ENCODE results near the gene CLK3. TPM values are rescaled to one million over a fixed set of nuclear protein-coding genes. Genes with fewer than 3 reads are reported as not detected.

CLK3 gene
- total and polyA plus RNA-seq, 10 of the 15 experiments (the other 5 are each of a cell fraction or from before 2014, with no cell fraction given), result 3.3 to 169 (median 66.2) TPM

Other genes with a start within 250 kb of the CLK3 start
Only the 7 nearest of the 11 such genes appear.
- gene SEMA7A, start 181.9 kb upstream of the CLK3 start, total RNA-seq (2014; rRNA removed), result 56.3 and 58.3 TPM in 2 replicates
- gene SEMA7A, start 181.9 kb upstream of the CLK3 start, total RNA-seq (2014; rRNA removed; fragmentation: Illumina TruSeq; extraction: Trizol), result 48.7 and 52.9 TPM in 2 replicates
- gene SEMA7A, start 181.9 kb upstream of the CLK3 start, total RNA-seq (2021), result 112 and 114 TPM in 2 replicates
- 37.6 and 65.2 TPM in 2 replicates for gene SEMA7A, start 181.9 kb upstream of the CLK3 start, polyA plus RNA-seq (2011; rRNA removed)
- gene SEMA7A, start 181.9 kb upstream of the CLK3 start, polyA plus RNA-seq (2014; fragmentation: Illumina TruSeq; extraction: Trizol), result 47.9 and 70.5 TPM in 2 replicates
- gene SEMA7A, start 181.9 kb upstream of the CLK3 start, polyA plus RNA-seq (2014; fragmentation: Nextera tagmentation; extraction: Ambion mirVana), result 1 to 10 TPM in 1 of 2 experiments, under 1 TPM in 1; 0.08 to 1.1 TPM
- 99.1 and 99.2 TPM in 2 replicates for gene SEMA7A, start 181.9 kb upstream of the CLK3 start, polyA plus RNA-seq (2014; rRNA removed)
- gene SEMA7A, start 181.9 kb upstream of the CLK3 start, polyA plus RNA-seq (2016; fragmentation: Nextera tagmentation; extraction: Ambion mirVana), result 10 to 100 TPM; 13.3 to 15.6 TPM
- gene UBL7, start 154.7 kb upstream of the CLK3 start, total RNA-seq (2014; rRNA removed), result 106 and 107 TPM in 2 replicates
- 44.3 and 46.6 TPM in 2 replicates for gene UBL7, start 154.7 kb upstream of the CLK3 start, total RNA-seq (2014; rRNA removed; fragmentation: Illumina TruSeq; extraction: Trizol)
- 81.3 and 84.8 TPM in 2 replicates for gene UBL7, start 154.7 kb upstream of the CLK3 start, total RNA-seq (2021)
- gene UBL7, start 154.7 kb upstream of the CLK3 start, polyA plus RNA-seq (2011; rRNA removed), result 72.6 and 89.7 TPM in 2 replicates
- 61.3 and 90.5 TPM in 2 replicates for gene UBL7, start 154.7 kb upstream of the CLK3 start, polyA plus RNA-seq (2014; fragmentation: Illumina TruSeq; extraction: Trizol)
- 10 to 100 TPM; 25.9 to 59.1 TPM for gene UBL7, start 154.7 kb upstream of the CLK3 start, polyA plus RNA-seq (2014; fragmentation: Nextera tagmentation; extraction: Ambion mirVana)
- 117 and 135 TPM in 2 replicates for gene UBL7, start 154.7 kb upstream of the CLK3 start, polyA plus RNA-seq (2014; rRNA removed)
- 100 to 1,000 TPM; 123 to 145 TPM for gene UBL7, start 154.7 kb upstream of the CLK3 start, polyA plus RNA-seq (2016; fragmentation: Nextera tagmentation; extraction: Ambion mirVana)
- 16.0 and 18.6 TPM in 2 replicates for gene ARID3B, start 74.6 kb upstream of the CLK3 start, total RNA-seq (2014; rRNA removed)
- gene ARID3B, start 74.6 kb upstream of the CLK3 start, total RNA-seq (2014; rRNA removed; fragmentation: Illumina TruSeq; extraction: Trizol), result 14.6 and 15.0 TPM in 2 replicates
- gene ARID3B, start 74.6 kb upstream of the CLK3 start, total RNA-seq (2021), result 29.3 and 32.8 TPM in 2 replicates
- 13.5 and 25.2 TPM in 2 replicates for gene ARID3B, start 74.6 kb upstream of the CLK3 start, polyA plus RNA-seq (2011; rRNA removed)
- 20.1 and 22.7 TPM in 2 replicates for gene ARID3B, start 74.6 kb upstream of the CLK3 start, polyA plus RNA-seq (2014; fragmentation: Illumina TruSeq; extraction: Trizol)
- 1 to 10 TPM; 1.1 to 1.8 TPM for gene ARID3B, start 74.6 kb upstream of the CLK3 start, polyA plus RNA-seq (2014; fragmentation: Nextera tagmentation; extraction: Ambion mirVana)
- 33.4 and 38.7 TPM in 2 replicates for gene ARID3B, start 74.6 kb upstream of the CLK3 start, polyA plus RNA-seq (2014; rRNA removed)
- gene ARID3B, start 74.6 kb upstream of the CLK3 start, polyA plus RNA-seq (2016; fragmentation: Nextera tagmentation; extraction: Ambion mirVana), result 10 to 100 TPM; 33.0 to 33.4 TPM
- 15.4 and 16.3 TPM in 2 replicates for gene EDC3, start 80.2 kb downstream of the CLK3 start, total RNA-seq (2014; rRNA removed)
- gene EDC3, start 80.2 kb downstream of the CLK3 start, total RNA-seq (2014; rRNA removed; fragmentation: Illumina TruSeq; extraction: Trizol), result 11.7 and 11.8 TPM in 2 replicates
- gene EDC3, start 80.2 kb downstream of the CLK3 start, total RNA-seq (2021), result 43.6 and 48.4 TPM in 2 replicates
- gene EDC3, start 80.2 kb downstream of the CLK3 start, polyA plus RNA-seq (2011; rRNA removed), result 32.6 and 46.9 TPM in 2 replicates
- 43.1 and 45.8 TPM in 2 replicates for gene EDC3, start 80.2 kb downstream of the CLK3 start, polyA plus RNA-seq (2014; fragmentation: Illumina TruSeq; extraction: Trizol)
- gene EDC3, start 80.2 kb downstream of the CLK3 start, polyA plus RNA-seq (2014; fragmentation: Nextera tagmentation; extraction: Ambion mirVana), result 10 to 100 TPM; 16.0 to 18.5 TPM
- 33.6 and 34.2 TPM in 2 replicates for gene EDC3, start 80.2 kb downstream of the CLK3 start, polyA plus RNA-seq (2014; rRNA removed)
- gene EDC3, start 80.2 kb downstream of the CLK3 start, polyA plus RNA-seq (2016; fragmentation: Nextera tagmentation; extraction: Ambion mirVana), result 10 to 100 TPM; 36.5 to 39.6 TPM
- 0.28 TPM in 1 of 2 replicates, not detected in the other for gene CYP1A1, start 109.7 kb downstream of the CLK3 start, total RNA-seq (2014; rRNA removed)
- 0.09 TPM in 1 of 2 replicates, not detected in the other for gene CYP1A1, start 109.7 kb downstream of the CLK3 start, total RNA-seq (2014; rRNA removed; fragmentation: Illumina TruSeq; extraction: Trizol)
- not detected in 2 replicates for gene CYP1A1, start 109.7 kb downstream of the CLK3 start, total RNA-seq (2021)
- 0.05 and 0.29 TPM in 2 replicates for gene CYP1A1, start 109.7 kb downstream of the CLK3 start, polyA plus RNA-seq (2011; rRNA removed)
- 0.04 TPM in 1 of 2 replicates, not detected in the other for gene CYP1A1, start 109.7 kb downstream of the CLK3 start, polyA plus RNA-seq (2014; fragmentation: Illumina TruSeq; extraction: Trizol)
- gene CYP1A1, start 109.7 kb downstream of the CLK3 start, polyA plus RNA-seq (2014; fragmentation: Nextera tagmentation; extraction: Ambion mirVana), result not detected
- gene CYP1A1, start 109.7 kb downstream of the CLK3 start, polyA plus RNA-seq (2014; rRNA removed), result 0.04 and 0.22 TPM in 2 replicates
- gene CYP1A1, start 109.7 kb downstream of the CLK3 start, polyA plus RNA-seq (2016; fragmentation: Nextera tagmentation; extraction: Ambion mirVana), result under 1 TPM in 1 of 2 experiments, not detected in 1; 0.71 TPM
- gene CYP1A2, start 133.0 kb downstream of the CLK3 start, total RNA-seq (2014; rRNA removed), result not detected in 2 replicates
- not detected in 2 replicates for gene CYP1A2, start 133.0 kb downstream of the CLK3 start, total RNA-seq (2014; rRNA removed; fragmentation: Illumina TruSeq; extraction: Trizol)
- not detected in 2 replicates for gene CYP1A2, start 133.0 kb downstream of the CLK3 start, total RNA-seq (2021)
- 0.03 TPM in 1 of 2 replicates, not detected in the other for gene CYP1A2, start 133.0 kb downstream of the CLK3 start, polyA plus RNA-seq (2011; rRNA removed)
- gene CYP1A2, start 133.0 kb downstream of the CLK3 start, polyA plus RNA-seq (2014; fragmentation: Illumina TruSeq; extraction: Trizol), result not detected in 2 replicates
- not detected for gene CYP1A2, start 133.0 kb downstream of the CLK3 start, polyA plus RNA-seq (2014; fragmentation: Nextera tagmentation; extraction: Ambion mirVana)
- gene CYP1A2, start 133.0 kb downstream of the CLK3 start, polyA plus RNA-seq (2014; rRNA removed), result not detected in 2 replicates
- under 1 TPM; 0.05 to 0.09 TPM for gene CYP1A2, start 133.0 kb downstream of the CLK3 start, polyA plus RNA-seq (2016; fragmentation: Nextera tagmentation; extraction: Ambion mirVana)
- gene CSK, start 166.2 kb downstream of the CLK3 start, total RNA-seq (2014; rRNA removed), result 70.9 and 77.3 TPM in 2 replicates
- 68.1 and 70.9 TPM in 2 replicates for gene CSK, start 166.2 kb downstream of the CLK3 start, total RNA-seq (2014; rRNA removed; fragmentation: Illumina TruSeq; extraction: Trizol)
- gene CSK, start 166.2 kb downstream of the CLK3 start, total RNA-seq (2021), result 313 and 327 TPM in 2 replicates
- gene CSK, start 166.2 kb downstream of the CLK3 start, polyA plus RNA-seq (2011; rRNA removed), result 54.2 and 107 TPM in 2 replicates
- gene CSK, start 166.2 kb downstream of the CLK3 start, polyA plus RNA-seq (2014; fragmentation: Illumina TruSeq; extraction: Trizol), result 39.6 and 132 TPM in 2 replicates
- gene CSK, start 166.2 kb downstream of the CLK3 start, polyA plus RNA-seq (2014; fragmentation: Nextera tagmentation; extraction: Ambion mirVana), result 10 to 100 TPM in 1 of 2 experiments, 1 to 10 TPM in 1; 3.4 to 11.5 TPM
- 134 and 172 TPM in 2 replicates for gene CSK, start 166.2 kb downstream of the CLK3 start, polyA plus RNA-seq (2014; rRNA removed)
- 10 to 100 TPM; 53.4 to 74.3 TPM for gene CSK, start 166.2 kb downstream of the CLK3 start, polyA plus RNA-seq (2016; fragmentation: Nextera tagmentation; extraction: Ambion mirVana)